CD4-positive, alpha-beta T cell treated with Interleukin-15 for 1 hour (primary cell): ENCODE data around the gene CASQ1.

Experiments
- DNase-seq: peaks from one replicate; pipeline ENCODE4 v3.0.0-alpha.2; 2020

CASQ1 gene

DNA sequence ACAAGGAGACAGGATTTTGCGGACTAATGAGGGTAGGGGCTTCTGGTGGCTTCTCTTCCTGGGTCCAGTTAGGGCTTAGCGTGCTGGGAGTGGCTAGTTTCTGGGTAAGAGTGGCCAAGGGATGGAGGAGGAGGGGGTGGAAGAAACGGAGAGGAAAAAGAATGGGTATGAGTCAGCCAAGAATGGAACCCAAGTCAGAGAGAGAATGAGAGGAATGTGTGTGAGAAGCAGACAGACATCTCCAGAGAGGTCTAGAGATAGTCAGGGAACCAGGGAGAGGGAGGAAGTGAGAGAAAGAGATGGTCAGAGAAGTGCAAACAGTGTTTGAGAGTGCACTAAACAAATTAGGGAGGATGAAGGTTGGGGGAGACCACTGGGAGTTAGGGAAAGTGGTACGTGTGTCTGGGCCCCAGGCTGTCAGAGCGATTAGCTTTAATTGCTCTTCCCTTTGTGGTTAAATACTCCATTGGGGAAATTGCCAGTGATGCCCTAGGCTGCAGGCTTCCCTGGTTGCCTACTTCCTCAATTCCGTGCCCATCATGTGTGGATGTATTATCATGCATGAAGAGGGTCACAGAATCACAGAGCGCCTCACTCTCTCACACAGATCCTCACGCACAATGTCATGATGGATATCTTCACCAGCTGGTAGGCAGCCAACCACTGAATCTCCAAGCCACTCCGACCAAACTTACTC is 16.2 kb downstream of the CASQ1 start:
- no peak for DNase-seq

DNA sequence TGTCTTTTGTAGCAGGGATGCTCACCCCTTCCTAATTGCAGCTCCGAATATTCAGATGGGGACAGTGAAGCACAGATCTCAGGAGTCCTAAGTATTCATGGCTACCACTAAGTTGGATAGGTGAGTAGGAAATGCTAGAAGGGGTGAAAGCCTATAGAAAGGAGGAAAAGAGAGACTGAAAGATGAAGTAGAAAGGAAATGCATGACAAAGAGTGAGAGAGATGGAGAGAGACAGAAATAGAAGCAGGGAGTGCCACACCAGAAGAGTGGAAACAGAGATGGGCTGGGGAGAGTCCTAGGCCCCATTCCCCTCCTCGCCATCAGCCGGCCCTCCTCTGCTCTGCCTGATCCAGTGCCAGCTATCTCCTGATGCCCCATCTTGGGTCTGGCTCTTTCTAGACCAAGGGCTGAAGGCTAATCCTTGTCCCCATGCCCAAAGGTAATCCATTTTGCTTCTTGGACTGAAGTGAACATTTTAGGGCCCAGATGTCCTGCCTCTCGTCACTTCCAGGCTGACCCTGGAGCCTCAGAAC is 16.8 kb downstream of the CASQ1 start:
- DNase-seq: no peak

DNA sequence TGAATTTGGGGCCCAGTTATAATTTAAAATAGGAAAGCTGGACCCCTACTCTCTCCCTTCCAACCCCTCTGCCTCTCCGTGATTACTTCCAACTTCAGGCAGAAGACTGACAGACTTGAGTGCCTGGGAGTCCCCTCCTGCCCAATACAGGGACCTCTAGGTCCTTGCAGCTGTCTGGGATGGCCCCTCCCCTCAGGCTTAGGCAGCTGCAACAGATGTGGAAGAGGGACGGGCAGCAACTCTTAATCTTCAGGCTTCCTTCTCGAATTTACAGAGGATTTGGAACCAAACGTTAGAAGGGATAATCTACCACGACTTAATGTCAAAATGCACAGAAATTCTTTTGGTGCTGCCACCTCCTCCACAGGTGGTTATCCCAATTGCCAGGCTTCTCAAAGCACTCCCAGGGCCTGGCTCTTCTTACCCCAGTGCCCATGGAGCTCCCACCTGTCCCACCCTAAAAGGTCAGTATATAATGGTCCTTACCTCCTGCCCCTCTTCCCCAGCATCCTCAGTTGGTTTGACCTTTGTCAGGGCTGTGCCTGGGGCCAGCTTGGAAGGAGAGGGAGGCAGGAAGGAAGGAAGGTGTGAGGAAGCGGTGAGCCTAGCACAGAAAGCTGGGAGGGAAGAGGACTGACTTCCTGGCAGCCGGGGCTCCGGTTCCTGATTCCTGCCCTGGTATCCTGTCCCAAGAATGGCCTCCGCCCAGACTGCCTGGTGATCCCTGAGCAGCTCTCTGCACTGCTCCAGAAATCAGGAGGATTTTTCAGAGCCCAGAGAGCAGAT is 17.6 kb downstream of the CASQ1 start:
- no peak for DNase-seq

DNA sequence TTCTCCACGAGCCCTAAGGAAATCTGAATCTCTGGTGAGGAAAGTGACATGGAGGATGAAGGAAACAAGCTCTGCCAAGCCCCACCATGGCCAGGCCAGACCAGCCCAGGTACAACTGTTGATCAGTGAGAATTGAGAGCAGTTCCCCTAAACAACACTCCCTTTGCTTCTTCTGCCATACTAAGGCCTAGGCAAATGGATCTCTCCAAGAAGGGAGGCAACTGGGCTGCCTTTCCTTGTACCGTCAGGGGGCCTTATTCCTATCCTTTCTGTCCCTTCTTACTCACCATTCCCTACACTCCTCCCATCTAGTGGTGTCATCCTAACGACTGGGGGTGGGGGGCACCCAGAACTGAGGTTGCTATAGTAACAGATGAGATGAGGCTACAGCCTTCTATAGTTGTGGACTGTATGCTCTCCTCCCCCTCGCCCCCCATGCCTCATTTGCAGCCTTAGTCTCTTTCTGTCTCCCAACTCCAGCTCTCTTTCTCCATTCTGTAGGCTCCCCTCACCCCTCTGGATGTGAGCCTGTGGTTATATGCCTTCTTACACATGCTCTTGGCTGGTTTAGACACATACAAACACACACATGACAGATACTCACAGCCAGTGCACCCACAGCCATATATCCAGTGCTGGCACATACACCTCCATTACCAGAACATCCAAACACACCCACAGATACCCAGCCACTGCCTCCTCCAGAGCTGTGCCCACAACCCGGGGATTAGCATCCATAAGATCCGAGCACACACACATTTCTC is 18.4 kb downstream of the CASQ1 start:
- no peak for DNase-seq

DNA sequence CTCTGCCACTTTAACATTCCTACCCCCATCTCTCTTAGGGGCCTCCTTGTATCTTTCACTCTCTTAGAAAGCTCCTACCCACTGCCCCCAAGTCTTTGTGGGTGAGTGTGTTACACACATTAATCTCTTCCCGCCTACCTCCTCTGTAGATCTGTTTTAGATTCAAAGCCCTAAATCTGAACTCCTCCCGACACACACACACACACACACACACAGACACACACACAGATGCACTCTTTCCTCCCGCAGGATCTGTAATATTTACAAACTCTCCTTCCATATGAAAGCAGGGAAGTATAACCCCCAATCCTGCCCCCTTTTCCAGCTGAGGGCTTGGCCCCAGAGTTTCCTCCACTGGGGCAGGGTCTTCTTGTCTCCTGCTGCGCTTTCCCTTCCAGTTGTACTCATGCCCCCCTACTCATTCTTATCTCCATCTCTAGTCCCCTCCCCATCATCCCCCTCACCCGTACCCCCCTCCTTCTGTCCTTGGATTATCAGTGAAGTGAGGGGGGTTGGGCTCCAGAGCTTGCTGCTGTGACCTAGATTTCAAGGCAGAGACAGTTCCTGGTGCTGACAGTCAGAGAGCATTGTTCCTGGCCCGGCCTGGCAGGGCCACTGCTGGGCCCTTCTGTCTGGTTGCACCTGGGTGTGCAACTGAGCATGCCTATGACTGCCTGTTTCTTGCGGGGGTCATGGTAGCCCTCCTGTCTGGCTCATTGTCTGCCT is 19.1 kb downstream of the CASQ1 start:
- DNase-seq: no peak

DNA sequence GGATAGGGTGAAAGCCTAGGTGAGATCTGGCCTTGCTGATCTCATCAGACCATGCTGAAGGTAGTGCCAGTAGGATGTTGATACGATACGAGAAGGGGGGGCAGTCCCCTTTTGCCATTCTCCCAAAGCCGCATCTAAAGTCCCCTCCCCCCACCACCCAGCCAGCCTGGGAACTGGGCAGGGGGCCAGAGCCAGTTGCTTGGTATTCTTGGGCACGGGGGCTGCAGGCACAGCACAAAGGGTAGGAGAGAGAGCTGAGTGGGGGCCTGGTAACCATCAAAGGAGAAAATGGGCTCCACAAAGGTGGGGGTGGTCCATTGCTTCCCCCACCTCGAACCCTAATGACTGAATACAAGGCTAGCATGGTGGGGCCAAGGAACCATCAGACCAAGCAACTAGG is 20.2 kb downstream of the CASQ1 start:
- DNase-seq: no peak

DNA sequence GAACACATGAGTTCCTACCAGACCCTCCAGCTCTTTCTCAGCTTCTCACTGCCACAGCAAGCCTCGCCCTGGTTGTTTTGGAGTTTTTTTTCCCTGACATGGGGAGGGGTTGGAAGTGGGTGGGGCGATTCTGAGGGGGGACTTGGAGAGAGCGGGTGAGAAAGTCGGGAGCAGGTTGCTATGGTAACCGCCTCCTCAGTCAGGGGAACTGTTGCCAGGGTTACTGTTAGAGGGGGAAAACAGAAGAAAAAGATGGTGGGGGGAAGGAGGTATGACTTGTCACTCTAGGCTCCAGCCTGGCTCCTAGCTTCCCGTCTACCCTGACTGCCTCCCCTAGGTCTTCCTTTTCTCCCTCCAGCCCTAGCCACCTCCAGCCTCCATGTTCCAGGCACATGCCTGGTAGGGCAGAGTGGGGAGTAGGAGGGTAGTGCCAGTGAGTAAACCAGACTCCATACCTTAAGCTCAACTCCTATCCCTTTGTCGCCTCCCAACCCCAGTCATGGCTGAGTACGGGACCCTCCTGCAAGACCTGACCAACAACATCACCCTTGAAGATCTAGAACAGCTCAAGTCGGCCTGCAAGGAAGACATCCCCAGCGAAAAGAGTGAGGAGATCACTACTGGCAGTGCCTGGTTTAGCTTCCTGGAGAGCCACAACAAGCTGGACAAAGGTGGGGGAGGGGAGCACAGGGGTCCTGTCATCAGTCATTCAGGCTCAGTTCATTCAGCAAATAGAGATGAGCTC is 20.8 kb downstream of the CASQ1 start:
- DNase-seq: no peak

DNA sequence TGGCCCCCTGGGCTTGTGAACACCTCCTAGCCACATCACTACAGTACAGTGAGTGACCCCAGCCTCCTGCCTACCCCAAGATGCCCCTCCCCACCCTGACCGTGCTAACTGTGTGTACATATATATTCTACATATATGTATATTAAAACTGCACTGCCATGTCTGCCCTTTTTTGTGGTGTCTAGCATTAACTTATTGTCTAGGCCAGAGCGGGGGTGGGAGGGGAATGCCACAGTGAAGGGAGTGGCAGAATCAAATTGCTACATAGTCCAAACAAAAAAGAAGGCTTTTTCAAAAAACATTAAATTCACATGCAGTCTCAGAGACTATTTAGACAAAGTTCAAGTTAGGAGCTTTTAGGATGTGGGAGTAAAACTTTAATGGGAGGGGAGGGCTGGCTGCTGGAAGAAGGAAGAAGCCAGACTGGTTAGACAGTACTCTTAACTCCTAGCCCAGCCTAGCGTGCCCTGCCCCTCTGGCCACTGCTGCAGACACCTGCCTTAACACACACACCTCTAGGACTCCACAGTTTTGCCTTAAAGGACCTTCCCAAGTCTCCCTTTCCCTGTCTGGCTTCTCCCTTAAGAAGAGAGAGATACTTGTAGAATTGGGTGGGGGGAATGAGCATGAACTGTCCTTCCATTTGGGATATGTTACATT is 24.2 kb downstream of the CASQ1 start:
- no peak for DNase-seq

DNA sequence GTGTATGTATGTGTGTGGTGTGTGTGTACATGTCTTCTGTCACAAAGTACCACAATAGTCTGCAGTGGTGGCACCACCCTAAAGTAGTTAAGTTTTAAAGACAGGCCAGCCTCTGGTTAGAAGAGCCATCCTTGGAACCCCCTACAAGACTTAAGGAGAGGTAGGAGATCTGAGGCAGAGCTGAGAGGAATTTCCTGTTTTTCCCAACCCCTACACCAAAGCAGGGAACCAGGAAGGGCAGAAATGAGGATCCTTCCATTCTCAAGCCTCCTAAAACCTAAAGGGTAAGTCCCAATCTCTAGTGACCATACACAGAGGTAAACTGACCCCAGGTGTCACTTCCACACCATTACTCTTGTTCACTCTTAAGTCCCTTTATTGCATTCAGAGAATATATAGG is 25.9 kb downstream of the CASQ1 start:
- no peak for DNase-seq

DNA sequence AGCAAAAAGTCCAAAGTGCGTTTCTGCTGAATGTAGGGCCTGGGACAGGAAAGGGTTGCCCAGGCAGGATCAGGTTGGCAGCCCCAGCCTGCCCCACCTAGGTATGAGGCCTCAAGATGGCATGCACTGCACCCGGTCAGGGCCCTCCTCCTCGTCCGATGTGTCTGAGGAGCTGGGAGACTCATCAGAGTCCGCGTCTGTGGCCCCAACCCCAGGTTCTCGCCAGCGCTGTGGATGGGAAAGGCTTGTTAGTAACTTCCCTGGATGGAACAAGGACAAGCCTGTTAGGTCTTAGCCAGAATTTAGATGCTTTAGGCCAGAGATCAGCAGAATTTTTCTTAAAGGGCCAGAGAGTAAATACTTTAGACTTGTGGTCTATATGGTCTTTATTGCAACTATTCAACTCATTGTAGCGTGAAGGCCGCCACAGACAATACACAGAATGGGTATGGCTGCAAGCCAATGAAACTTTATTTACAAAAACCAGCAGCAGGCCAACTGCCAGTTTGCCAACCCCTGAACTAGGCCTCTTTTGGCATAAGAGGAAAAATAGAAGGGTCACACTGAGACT is 27.2 kb downstream of the CASQ1 start:
- no peak for DNase-seq

DNA sequence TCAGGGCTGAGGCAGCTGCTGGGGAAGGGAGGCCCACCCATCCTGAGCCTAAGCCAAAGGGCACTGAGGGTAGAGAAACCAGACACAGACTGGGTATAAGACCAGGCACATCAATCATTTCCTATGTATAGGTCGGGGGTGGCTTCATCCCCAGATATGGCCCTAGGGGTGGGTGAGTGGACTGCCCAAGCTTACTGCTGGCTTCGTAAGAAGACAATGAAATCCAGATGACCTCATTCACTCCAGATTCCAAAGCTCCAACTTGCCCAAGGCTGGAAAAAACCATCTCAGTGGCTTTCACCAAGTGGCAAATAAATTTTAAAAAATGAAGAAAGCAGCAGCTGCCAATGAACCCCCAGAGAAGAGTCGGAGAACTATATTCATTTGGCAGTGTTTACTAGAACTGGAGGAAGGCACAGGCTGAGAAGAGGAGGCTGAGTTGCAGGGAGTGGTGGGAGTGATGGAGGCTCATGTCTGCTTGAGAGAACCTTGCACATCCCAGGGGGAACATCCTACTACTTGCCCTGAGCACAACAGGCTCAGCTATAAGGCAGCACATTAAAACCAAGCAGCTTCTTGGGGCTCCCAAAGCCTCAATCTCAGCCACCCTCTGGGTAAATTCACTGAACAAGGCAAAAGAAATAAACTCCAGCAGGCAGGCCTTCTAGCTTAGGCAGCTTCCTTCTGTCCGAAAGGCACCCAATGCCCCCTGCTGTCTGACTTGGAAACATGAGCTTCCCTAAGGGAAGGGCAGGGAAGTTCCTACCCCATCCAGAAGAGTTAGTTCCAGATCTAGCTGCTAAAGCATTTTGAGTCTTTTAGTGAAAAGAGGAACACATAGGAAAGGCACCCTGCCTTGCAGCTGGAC is 28.9 kb downstream of the CASQ1 start:
- DNase-seq: no peak

DNA sequence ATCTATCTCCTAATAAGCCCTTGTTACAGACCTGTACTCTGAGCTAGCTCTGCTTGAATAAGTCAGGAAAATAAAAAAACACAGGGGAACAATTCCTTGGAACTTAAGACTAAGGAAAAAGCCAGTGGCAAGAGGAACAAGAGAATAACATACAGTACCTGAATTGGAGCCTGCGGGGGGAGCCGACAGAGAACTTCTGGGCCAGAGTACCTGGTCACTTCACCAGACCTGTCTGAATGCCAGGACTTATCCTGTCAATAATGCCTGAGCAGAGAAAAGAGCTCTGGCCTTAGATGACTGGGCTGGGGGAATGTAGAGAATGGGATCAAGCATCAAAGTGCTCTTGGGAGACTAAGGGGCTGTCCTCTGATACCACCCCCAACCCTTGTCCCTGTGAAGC is 29.9 kb downstream of the CASQ1 start:
- no peak for DNase-seq

DNA sequence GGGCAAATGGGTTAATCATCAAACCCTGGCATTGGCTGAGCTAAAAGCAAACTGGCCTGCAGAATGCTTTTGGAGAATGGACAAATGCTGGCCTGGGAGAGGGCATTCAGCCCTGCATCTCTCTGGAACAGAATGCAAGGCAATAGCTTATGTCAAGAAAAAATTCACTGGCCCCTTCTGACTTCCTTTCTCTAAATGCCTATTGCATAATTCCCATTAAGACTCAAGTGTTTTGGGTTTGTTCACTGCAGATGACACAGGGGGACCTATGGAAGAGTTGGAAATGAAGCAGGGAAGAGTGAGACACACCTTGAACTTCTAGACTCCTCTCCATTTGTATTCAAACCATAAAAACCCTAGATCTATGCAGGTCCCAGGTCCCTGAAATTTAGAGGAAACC is 30.7 kb downstream of the CASQ1 start:
- DNase-seq: no peak

DNA sequence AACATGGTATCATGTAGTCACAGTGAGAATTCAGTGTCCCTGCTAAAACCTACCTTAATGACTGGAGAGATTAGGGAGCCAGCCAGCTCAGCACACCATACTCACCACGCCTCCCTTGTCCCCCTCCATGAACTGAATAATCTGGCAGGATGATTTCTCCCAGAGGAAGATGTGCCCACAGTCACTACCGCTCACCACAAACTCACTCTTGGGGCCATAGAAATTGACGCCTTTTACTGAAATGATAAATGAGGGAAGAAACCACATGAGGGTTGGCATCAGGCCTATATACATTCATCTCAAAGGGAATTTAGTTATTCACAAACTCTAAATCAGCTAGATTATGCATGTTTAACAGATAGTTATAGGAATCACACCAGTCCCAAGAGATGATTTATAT is 32.2 kb downstream of the CASQ1 start:
- no peak for DNase-seq

DNA sequence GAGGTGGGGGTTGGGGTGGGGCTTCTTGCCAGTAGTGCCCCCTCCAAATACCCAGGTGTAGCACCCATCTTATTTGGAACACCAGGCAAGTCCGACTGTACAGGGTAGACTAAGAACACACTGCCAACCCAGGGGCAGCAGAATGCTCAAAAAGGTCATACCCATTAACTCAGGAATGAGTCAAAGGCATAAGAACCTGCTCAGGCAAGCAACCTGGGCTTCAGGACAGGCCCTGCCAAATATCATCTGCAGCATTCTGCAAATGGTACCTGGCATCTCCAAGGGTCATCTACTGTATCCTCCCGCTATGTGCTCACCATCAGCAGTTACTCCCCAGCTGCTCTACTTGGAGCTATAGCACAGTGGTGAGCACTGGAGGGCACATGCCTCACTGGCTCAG is 34.2 kb downstream of the CASQ1 start:
- DNase-seq: no peak

DNA sequence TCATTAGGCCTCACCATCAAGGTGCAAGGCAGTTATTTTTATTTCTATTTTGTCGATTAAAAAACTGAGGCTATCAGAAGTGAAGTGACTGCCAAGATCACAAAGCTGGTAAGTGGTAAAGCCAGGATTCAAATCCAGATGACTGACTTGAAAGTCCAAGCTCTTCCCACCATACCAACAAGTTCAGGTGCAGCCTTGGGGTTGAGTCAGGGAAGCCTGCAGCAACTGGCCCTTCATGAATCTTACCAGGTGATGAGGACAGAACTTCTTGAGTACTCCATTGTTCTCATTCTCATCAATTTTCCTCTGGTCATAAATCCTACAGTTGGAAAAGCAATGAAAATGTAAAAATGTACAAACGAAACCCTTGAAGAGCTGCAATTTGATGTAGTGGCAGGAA is 35.0 kb downstream of the CASQ1 start:
- no peak for DNase-seq

DNA sequence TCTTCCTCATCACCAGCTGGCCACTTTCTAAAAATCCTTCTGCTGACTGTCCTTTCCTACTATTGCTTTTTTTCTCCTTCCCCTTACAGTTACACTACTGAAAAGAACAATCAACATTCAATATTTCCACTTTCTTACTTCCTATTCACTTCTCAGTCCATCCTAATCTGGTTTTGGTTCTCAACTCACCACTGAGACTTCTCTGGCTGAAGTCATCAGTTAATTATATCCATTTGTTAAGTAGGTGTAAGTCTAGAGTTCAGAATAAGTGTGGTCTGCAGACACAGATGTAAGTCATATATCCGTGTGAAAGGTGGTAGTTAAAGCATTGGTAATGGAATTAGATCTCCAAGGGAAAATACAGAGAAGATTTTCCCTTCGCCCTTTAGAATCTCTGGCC is 36.2 kb downstream of the CASQ1 start:
- no peak for DNase-seq

DNA sequence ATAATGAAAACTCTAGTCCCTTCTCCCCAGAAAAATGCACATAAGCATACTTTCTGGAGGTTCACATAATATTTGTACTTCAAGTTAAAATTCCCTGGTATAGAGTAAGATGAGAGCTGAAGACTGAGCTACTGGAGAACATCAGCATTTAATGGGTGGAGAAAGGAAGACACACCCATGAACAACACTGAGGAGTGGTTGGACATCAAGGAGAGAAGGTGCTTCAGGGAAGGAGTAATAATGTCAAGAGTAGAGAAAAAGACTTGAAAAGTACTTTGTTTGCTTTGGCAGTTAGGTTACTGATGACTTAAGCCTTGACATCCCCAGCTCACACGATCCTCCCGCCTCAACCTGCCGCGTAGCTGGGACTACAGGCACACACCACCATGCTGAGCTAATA is 36.7 kb downstream of the CASQ1 start:
- no peak for DNase-seq

DNA sequence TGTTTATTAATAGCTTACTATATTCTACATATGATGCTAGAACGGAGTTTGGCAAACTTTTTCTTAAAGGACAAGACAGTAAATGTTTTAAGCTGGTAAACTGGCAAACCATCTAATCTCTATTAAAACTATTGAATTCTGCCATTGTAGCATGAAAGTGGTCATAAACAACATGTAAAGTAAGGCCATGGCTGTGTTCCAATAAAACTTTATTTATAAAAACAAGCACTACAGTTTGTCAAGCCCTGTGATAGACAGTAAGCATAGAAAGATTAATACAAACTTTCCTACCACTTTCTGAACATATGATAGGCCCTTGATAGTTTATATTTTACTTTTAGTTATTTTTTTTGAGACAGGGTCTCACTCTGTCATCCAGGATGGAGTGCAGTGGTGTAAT is 37.2 kb downstream of the CASQ1 start:
- DNase-seq: no peak

DNA sequence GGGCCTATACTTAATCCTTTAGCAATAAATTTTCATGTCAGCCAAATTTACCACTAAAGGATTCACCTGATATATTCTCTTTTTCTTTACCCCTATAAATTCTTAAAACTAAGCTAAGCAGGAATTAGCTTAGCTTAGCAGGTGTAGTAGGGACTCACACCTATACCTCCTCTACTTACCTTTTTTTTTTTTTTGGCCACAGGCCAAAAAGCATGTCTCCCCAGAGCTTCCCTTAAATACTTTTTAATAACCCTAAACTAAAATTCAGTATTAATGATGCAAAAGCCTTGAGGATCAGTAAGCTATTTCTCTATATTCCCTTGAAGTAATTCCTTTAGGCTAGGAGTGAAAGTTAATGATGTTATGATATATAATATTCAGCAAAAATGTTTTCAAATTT is 38.1 kb downstream of the CASQ1 start:
- no peak for DNase-seq
